Measurements from ENCODE around the gene CYTL1. TPM values are rescaled to one million over a fixed set of nuclear protein-coding genes. Genes with fewer than 3 reads are reported as not detected.

CYTL1 gene
- total RNA-seq, 1 donor from 2014 or later: 11.5 TPM

DNA sequence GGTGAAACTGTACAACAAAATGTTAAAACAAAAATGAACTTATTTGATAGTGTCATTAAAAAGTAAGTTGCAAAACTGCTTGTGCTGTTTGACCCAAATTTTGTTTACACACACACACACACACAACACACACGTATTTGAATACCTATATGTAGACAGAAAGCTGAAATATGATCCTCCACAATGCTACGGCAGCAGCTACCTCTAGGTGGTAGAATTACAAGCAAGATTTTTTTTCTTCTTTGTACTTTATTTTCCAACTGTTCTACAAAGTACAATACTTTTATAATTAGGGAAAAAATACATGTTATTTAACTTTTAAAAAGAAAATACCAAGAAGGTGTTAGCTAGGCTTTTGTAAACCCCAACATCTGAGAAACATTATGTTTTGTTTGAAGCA is 1.2 kb downstream of the CYTL1 start:
- ATAC-seq: no peak
- Histone ChIP-seq H3K27ac (no peak overlapping the region), H3K27me3 (no peaks in the 10 kb centered on the region), H3K4me3 (no peak overlapping the region), H3K4me1 (peaks cover 5% of the 10 kb centered on the region), H3K9me3 (no peaks in the 10 kb centered on the region), H3K36me3 (no peaks in the 10 kb centered on the region)
- TF ChIP-seq, protein P1, sequence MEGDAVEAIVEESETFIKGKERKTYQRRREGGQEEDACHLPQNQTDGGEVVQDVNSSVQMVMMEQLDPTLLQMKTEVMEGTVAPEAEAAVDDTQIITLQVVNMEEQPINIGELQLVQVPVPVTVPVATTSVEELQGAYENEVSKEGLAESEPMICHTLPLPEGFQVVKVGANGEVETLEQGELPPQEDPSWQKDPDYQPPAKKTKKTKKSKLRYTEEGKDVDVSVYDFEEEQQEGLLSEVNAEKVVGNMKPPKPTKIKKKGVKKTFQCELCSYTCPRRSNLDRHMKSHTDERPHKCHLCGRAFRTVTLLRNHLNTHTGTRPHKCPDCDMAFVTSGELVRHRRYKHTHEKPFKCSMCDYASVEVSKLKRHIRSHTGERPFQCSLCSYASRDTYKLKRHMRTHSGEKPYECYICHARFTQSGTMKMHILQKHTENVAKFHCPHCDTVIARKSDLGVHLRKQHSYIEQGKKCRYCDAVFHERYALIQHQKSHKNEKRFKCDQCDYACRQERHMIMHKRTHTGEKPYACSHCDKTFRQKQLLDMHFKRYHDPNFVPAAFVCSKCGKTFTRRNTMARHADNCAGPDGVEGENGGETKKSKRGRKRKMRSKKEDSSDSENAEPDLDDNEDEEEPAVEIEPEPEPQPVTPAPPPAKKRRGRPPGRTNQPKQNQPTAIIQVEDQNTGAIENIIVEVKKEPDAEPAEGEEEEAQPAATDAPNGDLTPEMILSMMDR (IDR thresholded peaks at IDR 0.05): no peak
- DNase-seq: no peak
- intact Hi-C loops (cut with DNase I): no loop called here

DNA sequence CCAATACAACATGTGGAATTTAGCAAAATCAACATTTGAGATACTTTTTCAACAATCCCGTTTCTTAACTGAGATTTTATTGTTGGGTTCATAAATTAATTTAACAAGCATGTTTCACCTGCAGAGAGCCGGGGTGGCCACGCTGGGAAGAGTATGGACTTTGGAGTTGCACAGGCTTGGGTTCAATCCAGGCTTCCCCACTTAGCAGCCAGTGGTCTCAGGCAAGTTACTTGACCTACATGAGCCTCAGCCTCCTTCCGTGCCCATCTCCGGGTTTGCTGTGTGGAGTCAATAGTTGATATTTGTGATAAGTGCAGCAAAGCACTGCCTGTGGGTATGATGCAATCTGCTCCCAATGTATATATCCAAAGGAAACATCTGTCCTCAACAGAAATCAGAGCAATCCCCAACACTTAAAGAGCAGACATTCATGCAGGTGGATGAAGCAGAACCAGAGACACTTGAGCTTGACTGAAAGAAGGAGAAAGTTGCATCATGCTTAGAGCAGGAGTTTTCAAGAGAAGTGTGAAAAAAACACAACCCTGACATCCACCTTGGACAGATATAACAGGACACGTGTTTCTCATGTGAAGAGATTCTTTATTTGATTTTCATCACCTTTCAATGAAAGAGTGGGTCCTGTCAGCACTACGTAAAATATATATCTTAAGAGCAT is 5.1 kb downstream of the CYTL1 start:
- Histone ChIP-seq H3K27me3 (no peaks in the 10 kb centered on the region), H3K36me3 (no peaks in the 10 kb centered on the region), H3K4me3 (no peak overlapping the region), H3K27ac (no peak overlapping the region), H3K4me1 (peaks cover 1% of the 10 kb centered on the region), H3K9me3 (no peaks in the 10 kb centered on the region)
- intact Hi-C loops (cut with DNase I): no loop called here
- TF ChIP-seq, protein P1 (IDR thresholded peaks at IDR 0.05): no peak
- DNase-seq (no peak), ATAC-seq (no peak)

DNA sequence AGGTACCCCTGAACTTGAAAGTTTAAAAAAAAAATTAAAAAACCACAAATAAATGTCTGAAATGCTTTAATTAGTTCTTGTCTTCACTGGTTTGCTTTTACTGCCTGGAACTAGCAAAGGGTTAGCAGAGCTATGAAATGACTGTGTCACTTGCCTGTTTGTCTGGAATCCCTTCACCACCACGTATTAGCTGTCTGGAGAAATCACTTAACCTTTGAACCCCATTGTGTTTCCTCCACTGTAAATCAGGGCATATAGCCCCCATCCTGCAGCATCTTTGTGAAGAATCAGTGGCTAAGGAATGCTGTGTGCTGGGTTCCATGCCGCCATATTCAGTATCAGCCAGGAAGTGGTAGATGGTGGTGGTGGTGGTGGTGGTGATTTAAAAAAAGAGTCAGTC is 6.3 kb downstream of the CYTL1 start:
- intact Hi-C loops (cut with DNase I): no loop called here
- H3K4me1 ChIP-seq: no peaks in the 10 kb centered on the region
- no peak overlapping the region for H3K27ac ChIP-seq
- H3K36me3 ChIP-seq: no peaks in the 10 kb centered on the region
- no peak overlapping the region for H3K4me3 ChIP-seq
- TF ChIP-seq, protein P1 (IDR thresholded peaks at IDR 0.05): no peak
- ATAC-seq: no peak
- H3K9me3 ChIP-seq: no peaks in the 10 kb centered on the region
- H3K27me3 ChIP-seq: no peaks in the 10 kb centered on the region
- DNase-seq: no peak

DNA sequence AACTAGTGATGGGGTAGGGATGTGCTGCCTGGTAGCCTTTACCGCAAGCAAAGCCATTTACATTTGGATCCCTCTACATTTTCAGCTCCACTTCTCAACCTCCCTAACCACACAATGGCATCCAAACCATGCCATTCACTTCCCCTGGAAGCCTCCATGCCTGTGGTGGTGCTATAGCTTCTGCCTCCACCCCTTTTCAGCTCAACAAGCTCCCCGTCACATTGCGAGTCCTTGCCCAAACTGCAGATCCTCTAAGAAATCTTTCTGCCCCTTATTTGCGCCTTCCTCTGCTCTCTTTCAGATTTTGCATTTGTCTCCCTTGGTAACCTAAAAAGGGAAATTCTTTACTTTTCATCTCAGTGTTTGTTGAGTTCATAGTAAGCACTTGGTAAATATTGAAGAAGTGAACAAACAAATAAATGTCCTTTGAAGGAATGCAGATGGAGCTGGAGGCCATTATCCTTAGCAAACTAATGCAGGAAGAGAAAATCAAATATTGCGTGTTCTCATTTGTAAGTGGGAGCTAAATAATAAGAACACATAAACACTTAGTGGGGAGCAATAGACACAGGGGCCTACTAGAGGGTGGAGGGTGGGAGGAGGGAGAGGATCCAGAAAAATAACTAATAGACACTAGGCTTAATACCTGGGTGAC is 6.9 kb downstream of the CYTL1 start:
- H3K27me3 ChIP-seq: no peaks in the 10 kb centered on the region
- no peaks in the 10 kb centered on the region for H3K36me3 ChIP-seq
- no peak overlapping the region for H3K4me3 ChIP-seq
- TF ChIP-seq, protein P1 (IDR thresholded peaks at IDR 0.05): no peak
- no peak for ATAC-seq
- H3K9me3 ChIP-seq: no peaks in the 10 kb centered on the region
- H3K27ac ChIP-seq: no peak overlapping the region
- no peak for DNase-seq
- no peaks in the 10 kb centered on the region for H3K4me1 ChIP-seq
- intact Hi-C loops (cut with DNase I): no loop called here

DNA sequence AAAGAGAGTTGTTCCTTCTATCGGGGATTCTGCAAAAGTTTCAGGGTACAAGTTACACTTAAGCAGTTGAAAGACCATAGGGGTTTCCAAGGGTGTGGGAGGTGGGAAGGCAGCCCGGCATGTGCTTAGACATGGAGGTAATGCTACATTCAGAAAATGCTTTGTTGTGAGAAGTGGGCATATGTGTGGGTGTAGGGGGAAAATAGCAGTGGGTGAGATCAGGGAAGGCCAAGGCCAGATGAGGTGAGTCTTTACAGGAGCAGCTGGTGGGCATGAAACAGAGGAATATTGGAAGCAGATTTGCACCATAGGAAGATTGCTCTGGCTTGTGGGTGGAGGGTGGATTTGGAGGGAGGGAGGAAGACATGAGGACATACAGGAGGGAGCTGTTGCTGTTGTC is 8.3 kb downstream of the CYTL1 start:
- TF ChIP-seq, protein P1 (IDR thresholded peaks at IDR 0.05): no peak
- ATAC-seq (no peak), DNase-seq (no peak)
- Histone ChIP-seq H3K36me3 (no peaks in the 10 kb centered on the region), H3K4me1 (no peaks in the 10 kb centered on the region), H3K27me3 (no peaks in the 10 kb centered on the region), H3K27ac (no peak overlapping the region), H3K9me3 (no peaks in the 10 kb centered on the region), H3K4me3 (no peak overlapping the region)
- intact Hi-C loops (cut with DNase I): no loop called here

All from upper lobe of right lung (tissue), 1 donor.